ENCODE results near the gene TSPAN3.

TSPAN3 gene

GRCh38 chr15:77032647-77033416, 38.1 kb downstream of the TSPAN3 start:
- TF ChIP-seq EP300 (IDR thresholded peaks at IDR 0.05; ENCODE audit: borderline replicate concordance) (no peak), RAD21 (IDR thresholded peaks at IDR 0.05; ENCODE audit: low read depth) (no peak), FOXM1 (IDR thresholded peaks at IDR 0.05; ENCODE audit: borderline replicate concordance, low read depth) (no peak), YY1 (IDR thresholded peaks at IDR 0.05; ENCODE audit: low read depth) (no peak), TEAD4 (IDR thresholded peaks at IDR 0.05) (no peak), MAX (IDR thresholded peaks at IDR 0.05) (no peak), CREB1 (IDR thresholded peaks at IDR 0.05; ENCODE audit: low read depth) (no peak), REST (IDR thresholded peaks at IDR 0.05; ENCODE audit: low read depth) (no peak)

- TF ChIP-seq EGR1 (IDR thresholded peaks at IDR 0.05) (no peak), CEBPB (IDR thresholded peaks at IDR 0.05) (no peak), YY1 (IDR thresholded peaks at IDR 0.05; ENCODE audit: low read depth) (no peak)
Observed at GRCh38 chr15:77032052-77032646, 38.8 kb downstream of the TSPAN3 start.

GRCh38 chr15:77031376-77032050, 39.4 kb downstream of the TSPAN3 start:
- no peak for TF ChIP-seq EGR1 (IDR thresholded peaks at IDR 0.05)
- no peak for TF ChIP-seq REST (IDR thresholded peaks at IDR 0.05; ENCODE audit: low read depth)
- TF ChIP-seq CEBPB (IDR thresholded peaks at IDR 0.05): no peak
- no peak for TF ChIP-seq NFIC (IDR thresholded peaks at IDR 0.05)
- TF ChIP-seq USF1 (IDR thresholded peaks at IDR 0.05): no peak
- no peak for TF ChIP-seq TAF1 (IDR thresholded peaks at IDR 0.05; ENCODE audit: low read depth)
- no peak for TF ChIP-seq TEAD4 (IDR thresholded peaks at IDR 0.05)
- no peak for TF ChIP-seq ZBTB7A (IDR thresholded peaks at IDR 0.05; ENCODE audit: low read depth)
- no peak for TF ChIP-seq FOXM1 (IDR thresholded peaks at IDR 0.05; ENCODE audit: borderline replicate concordance, low read depth)
- no peak for TF ChIP-seq YY1 (IDR thresholded peaks at IDR 0.05; ENCODE audit: low read depth)

- TF ChIP-seq TCF12 (IDR thresholded peaks at IDR 0.05; ENCODE audit: low read depth) (no peak), TAF1 (IDR thresholded peaks at IDR 0.05; ENCODE audit: low read depth) (no peak), YY1 (IDR thresholded peaks at IDR 0.05; ENCODE audit: low read depth) (no peak), CREB1 (IDR thresholded peaks at IDR 0.05; ENCODE audit: low read depth) (no peak), CEBPB (IDR thresholded peaks at IDR 0.05) (no peak), REST (IDR thresholded peaks at IDR 0.05; ENCODE audit: low read depth) (no peak), EP300 (IDR thresholded peaks at IDR 0.05; ENCODE audit: borderline replicate concordance) (no peak), FOXM1 (IDR thresholded peaks at IDR 0.05; ENCODE audit: borderline replicate concordance, low read depth) (no peak), RAD21 (IDR thresholded peaks at IDR 0.05; ENCODE audit: low read depth) (no peak), NFIC (IDR thresholded peaks at IDR 0.05) (no peak)
Observed at GRCh38 chr15:77030928-77031375, 40.0 kb downstream of the TSPAN3 start.
